ENCODE measurements around the gene SLAIN2.
"Not testable (repeated sequence)": the region's sequence is repeated elsewhere in the genome, so short reads cannot be mapped to it uniquely, and the experiment has no call there.

The SLAIN2 gene

GRCh38 chr4:48450740-48451139 lies 109.4 kb downstream of the SLAIN2 start:
- Histone ChIP-seq H3K36me3 (no peaks in the 10 kb centered on the region), H3K27ac (no peak overlapping the region), H3K4me3 (no peak overlapping the region), H3K4me1 (no peaks in the 10 kb centered on the region), H3K9me3 (no peaks in the 10 kb centered on the region), H3K27me3 (no peaks in the 10 kb centered on the region)
- no peak for DNase-seq
- no peak for TF ChIP-seq CTCF (IDR thresholded peaks at IDR 0.05)
- intact Hi-C loops (cut with DNase I; ENCODE audit: low total_unique reads) = no loop called here

- H3K9me3 ChIP-seq; H3K4me1 ChIP-seq; H3K4me3 ChIP-seq; H3K36me3 ChIP-seq; H3K27me3 ChIP-seq; intact Hi-C loops (cut with DNase I; ENCODE audit: low total_unique reads); DNase-seq; H3K27ac ChIP-seq: not testable (repeated sequence)
Measured at GRCh38 chr4:48451656-48452055, 110.3 kb downstream of the SLAIN2 start.

- intact Hi-C loops (cut with DNase I; ENCODE audit: low total_unique reads) = no loop called here
- Histone ChIP-seq H3K27ac (no peak overlapping the region), H3K4me3 (no peak overlapping the region), H3K36me3 (no peaks in the 10 kb centered on the region), H3K9me3 (no peaks in the 10 kb centered on the region), H3K27me3 (no peaks in the 10 kb centered on the region), H3K4me1 (no peaks in the 10 kb centered on the region)
- no peak for DNase-seq
- TF ChIP-seq CTCF (IDR thresholded peaks at IDR 0.05) = no peak
Measured at GRCh38 chr4:48454591-48454990, 113.3 kb downstream of the SLAIN2 start.

GRCh38 chr4:48461000-48461399 lies 119.7 kb downstream of the SLAIN2 start:
- TF ChIP-seq CTCF (IDR thresholded peaks at IDR 0.05) = no peak
- no peaks in the 10 kb centered on the region for H3K27me3 ChIP-seq
- no peaks in the 10 kb centered on the region for H3K36me3 ChIP-seq
- H3K27ac ChIP-seq = no peak overlapping the region
- H3K4me3 ChIP-seq = no peak overlapping the region
- intact Hi-C loops (cut with DNase I; ENCODE audit: low total_unique reads) = no loop called here
- H3K4me1 ChIP-seq = no peaks in the 10 kb centered on the region
- DNase-seq = no peak
- H3K9me3 ChIP-seq = no peaks in the 10 kb centered on the region

- H3K27ac ChIP-seq = no peak overlapping the region
Measured at GRCh38 chr4:48462363-48462762, 121.0 kb downstream of the SLAIN2 start.

GRCh38 chr4:48467442-48467841 lies 126.1 kb downstream of the SLAIN2 start:
- no peaks in the 10 kb centered on the region for H3K4me1 ChIP-seq
- H3K4me3 ChIP-seq = no peak overlapping the region
- no peak overlapping the region for H3K27ac ChIP-seq
- no peaks in the 10 kb centered on the region for H3K27me3 ChIP-seq
- TF ChIP-seq CTCF (IDR thresholded peaks at IDR 0.05) = no peak
- no peak for DNase-seq
- no peaks in the 10 kb centered on the region for H3K36me3 ChIP-seq
- intact Hi-C loops (cut with DNase I; ENCODE audit: low total_unique reads) = no loop called here
- no peaks in the 10 kb centered on the region for H3K9me3 ChIP-seq

More at GRCh38 chr4:48462363-48462762, 121.0 kb downstream of the SLAIN2 start:
- TF ChIP-seq CTCF (IDR thresholded peaks at IDR 0.05) = no peak
- Histone ChIP-seq H3K9me3 (no peaks in the 10 kb centered on the region), H3K4me1 (no peaks in the 10 kb centered on the region), H3K36me3 (no peaks in the 10 kb centered on the region), H3K4me3 (no peak overlapping the region), H3K27me3 (no peaks in the 10 kb centered on the region)
- DNase-seq = no peak
- intact Hi-C loops (cut with DNase I; ENCODE audit: low total_unique reads) = no loop called here

Data from tibial artery (tissue), 4 donors.